H1 (cell line): ENCODE results near the gene LNPEP.

ENCODE experiments used
- BCL11A ChIP-seq, 2 experiments: IDR thresholded peaks; one replicate each; pipeline ENCODE4 v1.6.1; 2011; ENCODE audit warnings: low read depth in 2 of 2, low read length in 2 of 2, mild to moderate bottlenecking in 2 of 2
- CREB1 ChIP-seq: IDR thresholded peaks from 2 replicates; pipeline ENCODE4 v1.6.1; 2012; ENCODE audit warnings: inconsistent platforms
- CTCF ChIP-seq, 3 experiments: IDR thresholded peaks; 1 replicate in 2 of 3; 2 replicates in 1 of 3; pipeline versions ENCODE4 v1.5.1 to v1.6.1; 2011; ENCODE audit warnings: low read length in 3 of 3, mild to moderate bottlenecking in 3 of 3, inconsistent platforms in 2 of 3, low read depth in 1 of 3, moderate library complexity in 1 of 3; ENCODE audit not compliant: insufficient read depth in 1 of 3; ENCODE audit errors: control extremely low read depth in 1 of 3
- EP300 ChIP-seq, 2 experiments: IDR thresholded peaks; 1 replicate in 1 of 2; 2 replicates in 1 of 2; pipeline ENCODE4 v1.6.1; 2011 to 2012; ENCODE audit warnings: low read depth in 2 of 2, low read length in 2 of 2, mild to moderate bottlenecking in 2 of 2, borderline replicate concordance in 1 of 2, inconsistent platforms in 1 of 2, moderate library complexity in 1 of 2
- MAX ChIP-seq: IDR thresholded peaks from 2 replicates; pipeline ENCODE4 v1.6.1; 2012; ENCODE audit warnings: inconsistent platforms
- POLR2A ChIP-seq, 2 experiments: IDR thresholded peaks; 1 replicate in 1 of 2; 2 replicates in 1 of 2; pipeline ENCODE4 v1.6.1; 2011; ENCODE audit warnings: low read depth in 2 of 2, low read length in 2 of 2, mild to moderate bottlenecking in 2 of 2; ENCODE audit errors: control extremely low read depth in 1 of 2
- RNF2 ChIP-seq: fragments of 200-900, 300-1000 bp; sonication (generic); IDR thresholded peaks from 2 replicates; pipeline ENCODE4 v1.7.1; 2016; ENCODE audit warnings: borderline replicate concordance, low read depth, mild to moderate bottlenecking, antibody characterized with exemption, low read length; ENCODE audit not compliant: poor library complexity, severe bottlenecking; ENCODE audit errors: missing control alignments
- TAF1 ChIP-seq: IDR thresholded peaks from 2 replicates; pipeline ENCODE4 v1.6.1; 2011; ENCODE audit warnings: mild to moderate bottlenecking, low read depth, low read length
- TEAD4 ChIP-seq: IDR thresholded peaks from 2 replicates; pipeline ENCODE4 v1.6.1; 2012; ENCODE audit warnings: low read depth, low read length, inconsistent platforms, mixed read lengths

- TF ChIP-seq CTCF (IDR thresholded peaks at IDR 0.05; ENCODE audit: control extremely low read depth in 1 of 3, insufficient read depth in 1 of 3, low read depth in 1 of 3, low read length in 3 of 3), result no peak
- TF ChIP-seq RNF2, result no peak
- TF ChIP-seq CREB1, result no peak
- no peak for TF ChIP-seq POLR2A (IDR thresholded peaks at IDR 0.05; ENCODE audit: control extremely low read depth in 1 of 2, low read depth in 2 of 2, low read length in 2 of 2)
- no peak for TF ChIP-seq TAF1
- no peak for TF ChIP-seq TEAD4
- no peak for TF ChIP-seq BCL11A (IDR thresholded peaks at IDR 0.05; ENCODE audit: low read depth in 2 of 2, low read length in 2 of 2)
- TF ChIP-seq EP300 (IDR thresholded peaks at IDR 0.05; ENCODE audit: borderline replicate concordance in 1 of 2, low read depth in 2 of 2, low read length in 2 of 2), result no peak
- no peak for TF ChIP-seq MAX
Observed at GRCh38 chr5:96962540-96962991, 26.7 kb downstream of the LNPEP start.
